GM23338 (cell line): ENCODE data around the gene PGC. TPM values are rescaled to one million over a fixed set of nuclear protein-coding genes. Genes with fewer than 3 reads are reported as not detected.

ENCODE experiments used
- ATAC-seq: fragments of 200-7000 bp; cut with Tn5 transposase; 3 replicates; pipeline ENCODE4 v1.9.1; 2020
- DNase-seq: peaks from one replicate; pipeline ENCODE4 v3.0.0-alpha.2; 2015; ENCODE audit warnings: low spot score
- H2AFZ ChIP-seq: fragments of 200-600 bp; sonication (generic); 2 replicates; pipeline ENCODE4 v1.8.0; 2016; ENCODE audit warnings: antibody characterized with exemption, mild to moderate bottlenecking, moderate library complexity
- H3F3A ChIP-seq: fragments of 200-600 bp; sonication (generic); replicated peaks from 2 replicates; pipeline ENCODE4 v1.8.0; 2017; ENCODE audit warnings: antibody characterized with exemption, mixed run types, low read depth
- H3K27ac ChIP-seq: fragments of 200-600 bp; sonication (generic); 2 replicates; pipeline ENCODE4 v1.6.1; 2016; ENCODE audit warnings: low read depth
- H3K27me3 ChIP-seq: fragments of 200-600 bp; sonication (generic); 2 replicates; pipeline ENCODE4 v1.8.0; 2016; ENCODE audit warnings: mild to moderate bottlenecking, mixed run types, moderate library complexity; ENCODE audit not compliant: insufficient read depth
- H3K36me3 ChIP-seq: fragments of 200-600 bp; sonication (generic); 2 replicates; pipeline ENCODE4 v1.8.0; 2016; ENCODE audit warnings: mild to moderate bottlenecking; ENCODE audit not compliant: insufficient read depth
- H3K4me1 ChIP-seq: fragments of 200-600 bp; sonication (generic); 2 replicates; pipeline ENCODE4 v1.8.0; 2016; ENCODE audit warnings: mild to moderate bottlenecking, moderate library complexity; ENCODE audit not compliant: insufficient read depth
- H3K4me2 ChIP-seq: fragments of 200-600 bp; sonication (generic); 2 replicates; pipeline ENCODE4 v1.7.1; 2017; ENCODE audit warnings: mixed run types
- H3K4me3 ChIP-seq: fragments of 200-600 bp; sonication (generic); 2 replicates; pipeline ENCODE4 v1.6.1; 2016; ENCODE audit warnings: mixed run types
- H3K79me2 ChIP-seq: fragments of 200-600 bp; sonication (generic); replicated peaks from 2 replicates; pipeline ENCODE4 v1.8.0; 2017; ENCODE audit warnings: mild to moderate bottlenecking; ENCODE audit not compliant: insufficient read depth
- H3K9me2 ChIP-seq: fragments of 200-600 bp; sonication (generic); 2 replicates; pipeline ENCODE4 v1.8.0; 2017; ENCODE audit not compliant: insufficient read depth
- H4K20me1 ChIP-seq: fragments of 200-600 bp; sonication (generic); replicated peaks from 2 replicates; pipeline ENCODE4 v1.8.0; 2017; ENCODE audit warnings: mild to moderate bottlenecking; ENCODE audit not compliant: insufficient read depth
- H3K27ac Mint-ChIP-seq: 2 replicates; pipeline ENCODE4 v1.8.0; 2020; ENCODE audit warnings: inconsistent platforms, mild to moderate bottlenecking, moderate library complexity, mixed read lengths
- H3K27me3 Mint-ChIP-seq: 3 replicates; pipeline ENCODE4 v1.8.0; 2022; ENCODE audit warnings: low read depth, mild to moderate bottlenecking, moderate library complexity, mixed read lengths, inconsistent platforms; ENCODE audit not compliant: insufficient read depth, poor library complexity
- H3K36me3 Mint-ChIP-seq: 3 replicates; pipeline ENCODE4 v1.8.0; 2021; ENCODE audit warnings: low read depth, mild to moderate bottlenecking, inconsistent platforms, moderate library complexity, mixed read lengths
- H3K4me1 Mint-ChIP-seq: 3 replicates; pipeline ENCODE4 v1.8.0; 2020; ENCODE audit warnings: mild to moderate bottlenecking, inconsistent platforms, mixed read lengths
- H3K4me3 Mint-ChIP-seq: 3 replicates; pipeline ENCODE4 v1.8.0; 2021; ENCODE audit warnings: moderate library complexity, mild to moderate bottlenecking, inconsistent platforms, mixed read lengths
- H3K9me3 Mint-ChIP-seq: 3 replicates; pipeline ENCODE4 v1.8.0; 2020; ENCODE audit warnings: moderate library complexity, mild to moderate bottlenecking, inconsistent platforms, mixed read lengths
- CREB1 ChIP-seq: fragments of 250-450 bp; sonication (Bioruptor Pico); IDR thresholded peaks from 2 replicates; pipeline ENCODE4 v1.5.0; 2020; ENCODE audit warnings: low read depth, mild to moderate bottlenecking, moderate library complexity
- ETS1 ChIP-seq: IDR thresholded peaks from 2 replicates; pipeline ENCODE4 v1.6.1; 2016; ENCODE audit warnings: antibody characterized with exemption
- EZH2 ChIP-seq: fragments of 200-600 bp; sonication (generic); IDR thresholded peaks from one replicate; pipeline ENCODE4 v1.8.0; 2017; ENCODE audit warnings: antibody characterized with exemption, mild to moderate bottlenecking, low read depth; ENCODE audit not compliant: unreplicated experiment
- EZH2phosphoT487 ChIP-seq: fragments of 200-600 bp; sonication (generic); IDR thresholded peaks from one replicate; pipeline ENCODE4 v1.8.1; 2018; ENCODE audit warnings: antibody characterized with exemption; ENCODE audit not compliant: unreplicated experiment
- JUNB ChIP-seq: IDR thresholded peaks from one replicate; pipeline ENCODE4 v1.6.1; 2016; ENCODE audit warnings: antibody characterized with exemption; ENCODE audit not compliant: unreplicated experiment
- NANOG ChIP-seq: IDR thresholded peaks from 2 replicates; pipeline ENCODE4 v1.6.1; 2016; ENCODE audit warnings: antibody characterized with exemption, borderline replicate concordance
- POLR2AphosphoS5 ChIP-seq: IDR thresholded peaks from 2 replicates; pipeline ENCODE4 v1.6.1; 2016; ENCODE audit warnings: antibody characterized with exemption, low read depth
- STAT1 ChIP-seq: IDR thresholded peaks from one replicate; pipeline ENCODE4 v1.6.1; 2016; ENCODE audit warnings: antibody characterized with exemption; ENCODE audit not compliant: unreplicated experiment
- ZNF114 ChIP-seq: fragments of 250-450 bp; sonication (Bioruptor Pico); IDR thresholded peaks from 2 replicates; pipeline ENCODE4 v1.5.0; 2020; ENCODE audit warnings: mild to moderate bottlenecking, moderate library complexity
- ZNF331 ChIP-seq: fragments of 250-450 bp; sonication (Bioruptor Pico); IDR thresholded peaks from 2 replicates; pipeline ENCODE4 v1.5.0; 2020; ENCODE audit warnings: low read depth, mild to moderate bottlenecking, moderate library complexity
- polyA plus RNA-seq: library from polyadenylated mRNA; unstranded; fragments of >200 nt; fragmentation: Nextera tagmentation; extraction: Ambion mirVana; gene quantifications from 2 replicates; pipeline ENCODE4 v1.2.1, GENCODE V29; 2016
- total RNA-seq: library from RNA; depleted of rRNA; stranded (reverse); fragments of >200 nt; shearing (Covaris generic); gene quantifications from 2 replicates; pipeline ENCODE4 v1.2.3, GENCODE V29; 2014
- TF ChIP-seq, protein P1 (sequence below): IDR thresholded peaks from one replicate; pipeline ENCODE4 v1.6.1; 2018; ENCODE audit warnings: antibody characterized with exemption; ENCODE audit not compliant: unreplicated experiment
- TF ChIP-seq, protein P2 (sequence below), 2 experiments: fragments of 200-600 bp in 1 of 2; sonication (generic) in 1 of 2; conservative IDR thresholded peaks; 2 replicates each; pipeline versions ENCODE4 v1.5.1 to v1.6.1; 2016 to 2017; ENCODE audit warnings: antibody characterized with exemption in 2 of 2, low read depth in 2 of 2, mild to moderate bottlenecking in 2 of 2, moderate library complexity in 1 of 2

The PGC gene
- total and polyA plus RNA-seq, 2 experiments from 2014 or later: not detected

DNA sequence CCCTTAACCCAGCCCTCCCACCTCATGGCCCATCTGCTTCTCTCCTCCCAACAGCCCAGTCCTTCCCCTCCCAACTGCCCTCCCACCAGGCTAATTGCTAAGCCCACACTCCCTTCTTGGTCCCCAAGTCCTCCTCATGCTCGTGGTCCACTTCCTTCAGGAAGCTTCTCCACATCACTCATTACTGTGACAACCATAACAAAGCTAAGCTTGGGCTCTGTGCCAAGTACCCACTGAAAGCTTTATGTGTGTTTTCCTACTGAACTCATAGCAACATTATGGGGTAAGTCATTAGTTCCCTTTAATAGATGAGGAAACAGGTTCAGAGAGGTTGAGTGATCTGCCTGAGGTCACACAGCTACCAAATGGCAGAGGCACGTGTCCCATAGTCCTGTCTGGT is 16.3 kb upstream of the PGC start (continued):
- TF ChIP-seq ZNF114 (CRISPR knock-in tag) (no peak), EZH2phosphoT487 (no peak), EZH2 (no peak)

DNA sequence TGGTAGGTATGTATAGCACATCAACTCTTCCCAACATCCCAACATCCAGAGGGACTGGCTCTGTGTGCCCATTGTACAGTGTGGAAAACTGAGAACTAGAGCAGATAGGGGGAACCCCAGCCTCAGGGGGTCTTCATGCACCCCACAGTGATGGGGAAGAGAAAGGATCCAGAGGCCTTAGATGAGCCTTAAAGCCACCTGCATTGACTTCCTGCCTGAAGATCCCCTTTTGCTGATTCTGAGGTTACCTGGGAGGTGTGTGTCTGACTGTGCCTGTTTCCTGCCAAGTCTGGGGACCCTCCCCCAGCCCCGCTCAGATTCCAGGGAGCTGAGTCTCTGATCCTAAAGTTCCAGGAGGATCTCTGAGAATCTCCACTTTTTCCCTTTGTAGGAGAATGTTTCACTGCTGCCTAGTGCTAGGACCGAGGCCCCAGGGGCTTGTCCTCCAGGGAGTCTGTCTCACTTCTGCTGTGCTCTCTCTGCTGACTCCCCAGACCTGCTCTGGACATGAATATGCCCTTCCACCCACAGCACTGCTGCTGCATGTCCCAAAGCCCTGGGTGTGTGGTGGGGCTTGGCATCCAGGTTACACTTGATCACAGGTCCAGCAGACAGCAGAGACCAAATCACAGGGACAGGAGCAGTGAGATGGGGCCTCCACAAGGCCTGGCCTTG is 12.8 kb upstream of the PGC start:
- no peaks in the 10 kb centered on the region for H3K27me3 ChIP-seq
- no peak overlapping the region for H3K27ac ChIP-seq
- H3K4me3 ChIP-seq: no peak overlapping the region
- DNase-seq: no peak
- peaks cover 7% of the 10 kb centered on the region for H3K4me1 Mint-ChIP-seq
- no peaks in the 10 kb centered on the region for H3K36me3 ChIP-seq
- H3K9me2 ChIP-seq: no peaks in the 10 kb centered on the region
- peaks cover 21% of the 10 kb centered on the region for H3K27me3 Mint-ChIP-seq
- ATAC-seq: no peak
- no peak overlapping the region for H3K4me3 Mint-ChIP-seq
- H3K4me1 ChIP-seq: no peaks in the 10 kb centered on the region
- H3K4me2 ChIP-seq: no peak overlapping the region
- 0 out of 2 replicates have a peak overlapping the region, but pooled peaks have one; percentile 23 for H2AFZ ChIP-seq
- no peaks in the 10 kb centered on the region for H3K9me3 Mint-ChIP-seq
- H3K79me2 ChIP-seq: no peaks in the 10 kb centered on the region
- H3F3A ChIP-seq: no peaks in the 10 kb centered on the region
- no peaks in the 10 kb centered on the region for H4K20me1 ChIP-seq
- H3K36me3 Mint-ChIP-seq: no peaks in the 10 kb centered on the region
- no peak overlapping the region for H3K27ac Mint-ChIP-seq
- TF ChIP-seq STAT1 (no peak), JUNB (no peak), POLR2AphosphoS5 (no peak), EZH2phosphoT487 (no peak), ZNF114 (CRISPR knock-in tag) (no peak), ETS1 (no peak), ZNF331 (CRISPR knock-in tag) (no peak), NANOG (no peak), EZH2 (no peak), CREB1 (CRISPR knock-in tag) (no peak)
- TF ChIP-seq, protein P1, sequence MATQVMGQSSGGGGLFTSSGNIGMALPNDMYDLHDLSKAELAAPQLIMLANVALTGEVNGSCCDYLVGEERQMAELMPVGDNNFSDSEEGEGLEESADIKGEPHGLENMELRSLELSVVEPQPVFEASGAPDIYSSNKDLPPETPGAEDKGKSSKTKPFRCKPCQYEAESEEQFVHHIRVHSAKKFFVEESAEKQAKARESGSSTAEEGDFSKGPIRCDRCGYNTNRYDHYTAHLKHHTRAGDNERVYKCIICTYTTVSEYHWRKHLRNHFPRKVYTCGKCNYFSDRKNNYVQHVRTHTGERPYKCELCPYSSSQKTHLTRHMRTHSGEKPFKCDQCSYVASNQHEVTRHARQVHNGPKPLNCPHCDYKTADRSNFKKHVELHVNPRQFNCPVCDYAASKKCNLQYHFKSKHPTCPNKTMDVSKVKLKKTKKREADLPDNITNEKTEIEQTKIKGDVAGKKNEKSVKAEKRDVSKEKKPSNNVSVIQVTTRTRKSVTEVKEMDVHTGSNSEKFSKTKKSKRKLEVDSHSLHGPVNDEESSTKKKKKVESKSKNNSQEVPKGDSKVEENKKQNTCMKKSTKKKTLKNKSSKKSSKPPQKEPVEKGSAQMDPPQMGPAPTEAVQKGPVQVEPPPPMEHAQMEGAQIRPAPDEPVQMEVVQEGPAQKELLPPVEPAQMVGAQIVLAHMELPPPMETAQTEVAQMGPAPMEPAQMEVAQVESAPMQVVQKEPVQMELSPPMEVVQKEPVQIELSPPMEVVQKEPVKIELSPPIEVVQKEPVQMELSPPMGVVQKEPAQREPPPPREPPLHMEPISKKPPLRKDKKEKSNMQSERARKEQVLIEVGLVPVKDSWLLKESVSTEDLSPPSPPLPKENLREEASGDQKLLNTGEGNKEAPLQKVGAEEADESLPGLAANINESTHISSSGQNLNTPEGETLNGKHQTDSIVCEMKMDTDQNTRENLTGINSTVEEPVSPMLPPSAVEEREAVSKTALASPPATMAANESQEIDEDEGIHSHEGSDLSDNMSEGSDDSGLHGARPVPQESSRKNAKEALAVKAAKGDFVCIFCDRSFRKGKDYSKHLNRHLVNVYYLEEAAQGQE: no peak
- TF ChIP-seq, protein P2, sequence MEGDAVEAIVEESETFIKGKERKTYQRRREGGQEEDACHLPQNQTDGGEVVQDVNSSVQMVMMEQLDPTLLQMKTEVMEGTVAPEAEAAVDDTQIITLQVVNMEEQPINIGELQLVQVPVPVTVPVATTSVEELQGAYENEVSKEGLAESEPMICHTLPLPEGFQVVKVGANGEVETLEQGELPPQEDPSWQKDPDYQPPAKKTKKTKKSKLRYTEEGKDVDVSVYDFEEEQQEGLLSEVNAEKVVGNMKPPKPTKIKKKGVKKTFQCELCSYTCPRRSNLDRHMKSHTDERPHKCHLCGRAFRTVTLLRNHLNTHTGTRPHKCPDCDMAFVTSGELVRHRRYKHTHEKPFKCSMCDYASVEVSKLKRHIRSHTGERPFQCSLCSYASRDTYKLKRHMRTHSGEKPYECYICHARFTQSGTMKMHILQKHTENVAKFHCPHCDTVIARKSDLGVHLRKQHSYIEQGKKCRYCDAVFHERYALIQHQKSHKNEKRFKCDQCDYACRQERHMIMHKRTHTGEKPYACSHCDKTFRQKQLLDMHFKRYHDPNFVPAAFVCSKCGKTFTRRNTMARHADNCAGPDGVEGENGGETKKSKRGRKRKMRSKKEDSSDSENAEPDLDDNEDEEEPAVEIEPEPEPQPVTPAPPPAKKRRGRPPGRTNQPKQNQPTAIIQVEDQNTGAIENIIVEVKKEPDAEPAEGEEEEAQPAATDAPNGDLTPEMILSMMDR (conservative IDR thresholded peaks at IDR 0.05; ENCODE audit: low read depth in 2 of 2): no peak
